Measurements from ENCODE around the gene PTPRD. TPM values are rescaled to one million over a fixed set of nuclear protein-coding genes. Genes with fewer than 3 reads are reported as not detected.

The PTPRD gene
- total RNA-seq, 1 donor: 26.3 TPM

- TF ChIP-seq CTCF (IDR thresholded peaks at IDR 0.05; ENCODE audit: insufficient read depth, low read depth, low read length): no peak
- H3K4me3 ChIP-seq (ENCODE audit: low read depth, low read length): no peak overlapping the region
- no peak for DNase-seq (ENCODE audit: low read depth)
These were observed 1961.5 kb downstream of the PTPRD start for GRCh38 chr9:8651070-8651845.

GRCh38 chr9:8649807-8650206 is 1963.0 kb downstream of the PTPRD start:
- no peak for TF ChIP-seq CTCF (IDR thresholded peaks at IDR 0.05; ENCODE audit: insufficient read depth, low read depth, low read length)
- no peak for DNase-seq (ENCODE audit: low read depth)
- H3K4me3 ChIP-seq (ENCODE audit: low read depth, low read length): no peak overlapping the region

GRCh38 chr9:8649160-8649559 is 1963.6 kb downstream of the PTPRD start:
- DNase-seq (ENCODE audit: low read depth): no peak
- H3K4me3 ChIP-seq (ENCODE audit: low read depth, low read length): no peak overlapping the region
- TF ChIP-seq CTCF (IDR thresholded peaks at IDR 0.05; ENCODE audit: insufficient read depth, low read depth, low read length): no peak

- H3K4me3 ChIP-seq (ENCODE audit: low read depth, low read length): no peak overlapping the region
- DNase-seq (ENCODE audit: low read depth): peak; percentile 8
- TF ChIP-seq CTCF (IDR thresholded peaks at IDR 0.05; ENCODE audit: insufficient read depth, low read depth, low read length): no peak
These were observed 1964.4 kb downstream of the PTPRD start for GRCh38 chr9:8648271-8648845.

GRCh38 chr9:8647824-8648223 is 1965.0 kb downstream of the PTPRD start:
- TF ChIP-seq CTCF (IDR thresholded peaks at IDR 0.05; ENCODE audit: insufficient read depth, low read depth, low read length): no peak
- H3K4me3 ChIP-seq (ENCODE audit: low read depth, low read length): no peak overlapping the region
- DNase-seq (ENCODE audit: low read depth): no peak

GRCh38 chr9:8644571-8644970 is 1968.2 kb downstream of the PTPRD start:
- no peak overlapping the region for H3K4me3 ChIP-seq (ENCODE audit: low read depth, low read length)
- no peak for DNase-seq (ENCODE audit: low read depth)
- TF ChIP-seq CTCF (IDR thresholded peaks at IDR 0.05; ENCODE audit: insufficient read depth, low read depth, low read length): no peak

Data from fibroblast of villous mesenchyme (primary cell).